Stimulated activated CD8-positive, alpha-beta memory T cell treated with anti-CD3 and anti-CD28 coated beads, Interleukin-12 subunit alpha, Interleukin-12 subunit beta, amount 100 ng/mL, for 24 hours (primary cell): ENCODE results near the gene TTYH2.
A peak's percentile ranks its signal among the peaks of the same experiment; 100 is the strongest.
"Not testable (repeated sequence)": the region's sequence is repeated elsewhere in the genome, so short reads cannot be mapped to it uniquely, and the experiment has no call there.

Experiments used
- DNase-seq: peaks from one replicate; pipeline ENCODE4 v3.0.0-alpha.2; 2020; ENCODE audit errors: extremely low read depth

The TTYH2 gene

DNA sequence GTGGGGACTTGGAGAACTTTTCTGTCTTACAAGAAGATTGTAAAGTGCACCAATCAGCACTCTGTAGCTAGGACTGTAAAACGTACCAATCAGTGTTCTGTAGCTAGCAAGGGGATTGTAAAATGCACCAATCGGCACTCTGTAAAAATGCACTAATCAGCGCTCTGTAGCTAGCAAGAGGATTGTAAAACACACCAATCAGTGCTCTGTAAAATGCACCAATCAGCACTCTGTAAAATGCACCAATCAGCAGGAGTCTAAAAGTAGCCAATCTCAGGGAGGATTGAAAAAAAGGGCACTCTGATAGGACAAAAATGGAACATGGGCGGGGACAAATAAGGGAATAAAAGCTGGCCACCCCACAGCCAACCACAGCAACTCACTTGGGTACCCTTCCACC is 53.7 kb downstream of the TTYH2 start:
- not testable (repeated sequence) for DNase-seq

DNA sequence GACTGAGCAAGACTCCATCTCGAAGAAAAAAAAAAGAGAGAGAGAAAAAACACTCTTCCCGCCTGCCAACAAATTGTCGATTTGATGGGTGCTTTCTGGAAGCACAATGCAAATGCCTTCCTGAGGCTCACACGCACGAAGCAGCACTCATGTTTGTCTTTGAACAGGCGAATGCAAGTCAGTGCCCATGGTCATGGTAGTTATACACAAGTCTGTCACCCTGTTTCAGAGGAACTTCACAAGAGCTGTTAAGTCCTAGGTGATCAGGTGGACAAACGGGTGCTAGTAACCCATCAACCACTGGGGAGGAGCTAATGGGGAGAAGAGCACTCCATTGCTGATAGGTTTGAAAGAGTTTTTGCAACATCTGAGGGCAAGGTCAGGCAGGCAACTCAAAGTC is 54.2 kb downstream of the TTYH2 start:
- no peak for DNase-seq

DNA sequence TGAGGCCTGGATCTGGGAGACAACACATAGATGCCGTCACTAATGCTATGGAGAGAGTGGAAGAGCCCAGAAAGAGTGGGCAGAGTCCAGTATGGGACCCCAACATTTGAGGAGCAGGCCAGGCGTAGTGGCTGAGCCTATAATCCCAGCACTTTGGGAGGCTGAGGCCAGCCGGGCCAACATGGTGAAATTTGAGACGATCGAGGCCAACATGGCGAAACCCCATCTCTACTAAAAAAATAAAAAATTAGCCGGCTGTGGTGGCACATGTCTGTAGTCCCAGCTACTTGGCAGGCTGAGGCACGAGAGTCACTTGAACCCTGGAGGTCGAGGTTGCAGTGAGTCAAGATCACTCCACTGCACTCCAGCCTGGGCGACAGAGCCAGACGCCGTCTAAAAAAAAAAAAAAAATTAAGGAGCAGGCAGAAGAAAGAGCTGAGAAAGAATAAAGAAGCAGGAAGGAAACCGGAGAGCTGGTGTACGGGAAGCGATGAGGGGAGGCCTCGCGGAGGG is 54.7 kb downstream of the TTYH2 start:
- no peak for DNase-seq

DNA sequence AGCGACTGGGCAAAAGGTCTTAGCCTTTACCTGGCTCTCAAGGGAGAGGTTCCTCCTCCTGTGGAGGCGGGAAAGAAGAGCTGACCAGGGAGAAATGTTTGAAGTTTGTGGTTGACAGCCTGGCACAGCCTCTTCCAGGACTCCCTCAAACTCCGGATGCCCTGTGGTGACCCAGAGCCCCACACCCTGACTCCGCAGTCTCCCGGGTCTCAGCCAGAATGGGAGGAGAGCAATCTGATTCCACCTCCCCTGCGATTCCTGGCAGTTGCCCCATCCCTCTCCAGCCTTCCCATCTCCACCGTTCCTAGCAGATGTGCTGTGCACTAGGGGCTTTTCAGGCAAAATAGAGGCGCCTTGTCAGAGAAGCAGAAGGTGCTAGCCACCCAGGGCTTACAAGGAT is 55.2 kb downstream of the TTYH2 start:
- DNase-seq: no peak

DNA sequence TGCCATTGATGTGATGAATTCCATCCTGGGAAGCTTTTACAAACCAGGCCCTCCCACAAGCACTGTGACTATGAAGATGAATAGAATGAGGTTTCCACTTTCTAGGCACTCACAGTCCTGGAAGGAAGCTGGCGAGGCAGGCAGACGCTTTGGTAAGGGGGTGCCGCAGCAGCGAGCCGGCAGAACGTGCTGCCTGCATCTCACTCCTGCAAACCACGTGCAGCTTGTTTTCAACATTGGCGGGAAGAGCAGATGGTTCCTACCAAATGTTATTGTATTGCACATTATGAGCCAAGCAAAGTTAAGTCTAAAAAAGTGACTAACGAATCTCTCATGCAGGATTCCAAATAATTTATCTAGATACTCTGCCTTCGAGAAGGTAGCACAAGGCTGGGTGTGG is 57.0 kb downstream of the TTYH2 start:
- no peak for DNase-seq

DNA sequence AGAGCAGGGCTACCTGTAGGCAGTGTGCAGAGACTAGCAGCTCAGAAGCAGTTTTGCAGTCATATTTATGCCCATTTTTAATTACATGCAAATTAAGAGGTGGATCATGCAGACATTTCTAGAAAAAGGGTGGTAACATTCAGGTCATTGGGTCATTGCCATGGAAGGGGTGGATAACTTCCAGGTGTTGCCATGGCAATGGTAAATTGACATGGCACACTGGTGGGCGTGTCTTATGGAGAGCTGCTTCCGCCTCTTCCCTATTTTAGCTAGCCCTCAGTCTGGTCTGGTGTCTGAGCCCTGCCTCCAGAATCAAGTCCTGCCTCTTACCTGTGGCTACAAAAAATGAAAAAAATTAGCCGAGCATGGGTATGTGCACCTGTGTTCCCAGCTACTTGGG is 57.9 kb downstream of the TTYH2 start:
- no peak for DNase-seq

DNA sequence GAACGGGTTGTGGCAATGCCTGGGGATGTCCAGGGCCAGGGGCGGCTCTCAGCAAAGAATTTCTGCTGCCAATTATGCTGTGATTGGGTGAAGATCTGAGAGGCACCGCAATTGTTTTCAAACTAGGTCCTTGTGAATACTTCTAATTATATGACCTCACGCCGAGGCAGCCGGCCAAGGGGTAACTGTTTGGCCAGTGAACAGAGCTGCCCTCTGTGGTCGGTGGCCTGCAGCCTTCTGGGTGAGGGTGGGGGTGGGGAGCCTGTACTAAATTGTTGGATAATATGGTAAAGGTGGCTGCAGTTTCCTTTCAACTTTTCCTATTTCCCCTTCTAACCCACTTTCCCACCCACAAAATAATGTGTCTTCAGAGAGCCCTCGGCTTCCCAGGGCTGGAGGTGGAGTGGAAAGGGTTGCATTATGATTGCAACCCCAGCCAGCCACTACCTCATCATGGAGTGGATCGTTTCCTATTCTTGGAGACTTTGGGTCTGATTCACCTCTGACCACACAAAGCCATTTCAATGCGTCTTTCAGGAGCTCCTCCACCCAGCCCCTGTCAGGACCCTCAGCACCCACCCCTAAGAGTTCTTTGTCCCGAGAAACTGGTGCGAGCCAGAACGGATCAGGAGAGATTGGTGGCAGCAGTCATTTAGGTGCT is 58.7 kb downstream of the TTYH2 start:
- no peak for DNase-seq

DNA sequence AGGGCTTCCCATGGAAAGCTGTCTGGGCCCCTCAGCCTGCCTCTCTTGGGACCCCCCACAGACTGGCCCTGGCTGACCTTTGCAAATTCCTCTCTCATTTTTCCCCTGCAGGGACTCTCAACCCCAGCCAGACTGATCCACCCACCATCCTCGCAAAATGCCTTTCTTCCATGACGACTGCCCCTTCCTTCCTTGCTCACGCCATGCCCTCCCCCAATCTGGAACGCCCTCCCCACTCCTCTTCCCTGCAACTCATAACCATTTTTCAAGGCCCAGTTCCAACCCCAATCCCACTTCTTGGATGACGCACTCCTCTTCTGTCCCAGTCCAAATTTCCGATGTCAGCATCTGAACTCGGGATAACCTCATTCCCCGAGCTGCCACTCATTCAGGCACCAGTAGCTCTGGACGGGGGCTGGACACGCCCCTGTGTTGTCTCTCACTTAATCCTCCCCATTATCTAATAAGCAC is 59.4 kb downstream of the TTYH2 start:
- DNase-seq: no peak

DNA sequence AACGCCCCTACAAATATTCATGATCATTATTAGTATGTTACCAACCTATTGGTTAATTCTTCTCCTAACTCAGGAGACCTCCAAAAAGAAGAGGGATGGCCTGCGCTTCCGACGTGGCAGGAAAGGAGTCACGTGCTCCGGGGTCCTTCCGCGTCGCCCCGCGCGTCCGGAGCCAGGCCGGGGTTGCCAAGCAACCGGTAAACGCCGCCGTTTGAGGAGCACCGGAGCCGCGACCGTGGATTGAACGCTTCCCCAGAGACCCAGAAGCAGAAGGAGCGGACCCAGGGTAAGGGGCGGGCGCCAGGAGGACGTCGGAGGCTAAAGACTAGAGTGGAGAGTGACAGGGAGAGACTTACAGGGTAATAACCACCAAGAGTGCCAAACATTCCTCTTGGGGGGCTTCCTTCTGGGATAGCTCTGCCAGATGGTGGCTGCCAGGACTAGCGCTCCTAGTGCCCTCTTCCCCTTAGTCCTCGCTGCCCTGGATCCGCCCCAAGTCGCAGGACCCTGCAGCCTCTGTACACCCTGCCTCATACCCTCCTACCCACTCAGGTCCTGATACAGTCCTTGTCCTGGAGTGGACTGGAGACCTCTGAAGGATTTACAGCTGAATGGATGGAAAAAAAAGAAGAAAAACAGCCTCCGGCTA is 60.8 kb downstream of the TTYH2 start, which contains the start of gene DNAI2:
TSS of gene DNAI2 (plus strand) at position 175 of the 649 bp plus-strand sequence. CDS start 7,584 bp downstream, outside the sequence.
- no peak for DNase-seq

DNA sequence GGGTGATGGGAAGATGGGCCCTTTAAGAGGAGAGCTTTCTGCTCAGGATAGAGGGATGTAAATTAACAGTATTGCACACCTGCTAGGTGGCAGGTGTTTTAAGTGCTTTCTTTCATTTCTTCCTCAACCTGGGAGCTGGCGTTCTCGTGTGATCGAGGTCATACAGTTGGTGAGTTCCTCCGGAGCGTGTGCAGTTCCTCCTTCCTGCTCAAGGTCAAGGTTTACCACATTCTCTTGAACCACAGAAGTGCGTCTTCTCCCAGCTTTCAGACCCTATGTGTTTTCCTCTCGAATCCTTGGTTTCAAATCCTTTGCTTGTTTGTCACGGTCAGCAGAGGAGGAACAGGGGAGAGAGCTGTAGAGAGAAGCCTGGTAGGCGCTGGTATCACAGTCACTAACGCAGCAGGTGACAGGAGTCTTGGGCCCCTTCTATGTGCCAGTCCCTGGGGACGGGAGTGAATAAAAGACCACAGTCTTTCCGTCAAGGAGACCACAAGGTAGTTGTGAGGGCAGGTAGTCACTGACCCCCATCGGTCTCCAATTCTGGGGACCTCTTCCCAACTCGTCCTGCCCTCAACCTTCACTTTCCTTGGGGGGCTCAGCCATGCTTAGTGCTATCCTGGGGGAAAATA is 61.5 kb downstream of the TTYH2 start:
- no peak for DNase-seq

DNA sequence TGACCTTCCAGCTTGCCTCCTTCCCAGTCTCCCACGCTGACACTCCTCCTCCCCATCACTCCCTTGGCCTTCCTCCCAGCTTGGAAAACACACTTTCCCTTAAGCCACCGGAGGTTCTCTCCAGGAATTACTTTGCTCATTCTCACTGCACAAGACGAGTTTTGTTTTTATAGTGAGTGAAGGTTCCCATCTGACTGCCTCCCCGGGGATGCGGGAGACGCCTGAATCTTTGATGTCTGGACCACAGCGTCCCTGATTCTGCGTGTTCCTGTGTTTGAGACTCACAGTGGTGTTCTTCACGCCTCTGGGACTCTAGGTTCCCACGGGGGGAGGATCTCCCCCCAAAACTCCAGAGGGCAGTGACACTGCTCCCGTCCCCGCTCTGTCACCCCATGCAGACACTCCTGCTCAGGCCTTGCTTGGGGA is 62.7 kb downstream of the TTYH2 start:
- DNase-seq: no peak

DNA sequence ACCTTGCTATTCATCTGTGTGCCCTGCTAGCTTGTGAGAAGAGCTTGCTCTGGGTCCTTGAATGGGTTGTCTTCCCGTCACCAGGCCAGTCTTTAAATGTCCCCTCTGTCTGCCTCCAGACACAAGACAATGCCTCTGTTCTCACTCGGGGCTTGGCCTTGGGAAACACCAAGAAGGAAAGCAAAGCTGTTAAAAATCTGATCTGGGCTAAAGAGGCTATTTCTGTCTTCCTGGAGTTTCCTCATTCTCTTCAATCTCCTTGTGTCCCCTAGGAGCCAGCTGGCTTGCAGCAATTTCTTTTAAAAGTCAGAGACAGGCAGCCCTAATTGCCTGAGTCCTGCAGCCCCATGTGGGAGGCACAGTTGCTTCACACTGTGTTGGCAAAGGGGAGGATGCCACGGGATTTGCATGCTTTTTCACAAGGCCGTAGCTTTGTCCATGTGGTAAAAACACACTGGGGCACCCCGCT is 63.2 kb downstream of the TTYH2 start:
- DNase-seq: no peak

DNA sequence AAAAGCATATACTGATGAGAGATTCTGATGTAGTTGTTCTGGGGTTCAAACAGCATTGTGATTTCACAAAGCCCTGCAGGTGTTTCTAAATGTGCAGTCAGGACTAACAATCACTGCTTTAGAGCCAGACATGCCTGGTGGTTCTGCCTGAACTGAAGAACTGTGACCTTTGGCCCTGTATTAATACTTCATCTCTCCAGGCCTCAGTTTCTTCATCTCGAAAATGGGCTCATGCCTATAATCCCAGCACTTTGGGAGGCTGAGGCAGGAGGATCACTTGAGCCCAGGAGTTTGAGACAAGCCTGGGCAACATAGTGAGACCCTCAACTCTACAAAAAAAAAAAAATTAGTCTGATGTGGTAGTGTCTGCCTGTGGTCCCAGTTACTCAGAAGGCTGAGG is 64.6 kb downstream of the TTYH2 start:
- DNase-seq: no peak

DNA sequence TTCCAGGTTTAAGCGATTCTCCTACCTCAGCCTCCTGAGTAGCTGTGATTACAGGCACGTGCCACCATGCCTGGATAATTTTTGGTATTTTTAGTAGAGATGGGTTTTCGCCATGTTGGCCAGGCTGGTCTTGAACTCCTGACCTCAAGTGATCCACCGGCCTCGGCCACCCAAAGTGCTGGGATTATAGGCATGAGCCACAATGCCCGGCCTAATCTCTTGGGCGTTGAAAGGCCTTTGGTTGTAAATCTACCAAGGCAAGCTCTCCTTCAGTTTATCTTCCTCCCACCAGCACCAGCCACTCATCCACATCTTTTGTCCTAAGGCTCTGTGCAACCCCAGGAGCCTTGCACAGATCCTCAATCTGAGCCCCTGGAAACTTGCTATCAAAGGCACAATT is 66.2 kb downstream of the TTYH2 start:
- DNase-seq: not testable (repeated sequence)

DNA sequence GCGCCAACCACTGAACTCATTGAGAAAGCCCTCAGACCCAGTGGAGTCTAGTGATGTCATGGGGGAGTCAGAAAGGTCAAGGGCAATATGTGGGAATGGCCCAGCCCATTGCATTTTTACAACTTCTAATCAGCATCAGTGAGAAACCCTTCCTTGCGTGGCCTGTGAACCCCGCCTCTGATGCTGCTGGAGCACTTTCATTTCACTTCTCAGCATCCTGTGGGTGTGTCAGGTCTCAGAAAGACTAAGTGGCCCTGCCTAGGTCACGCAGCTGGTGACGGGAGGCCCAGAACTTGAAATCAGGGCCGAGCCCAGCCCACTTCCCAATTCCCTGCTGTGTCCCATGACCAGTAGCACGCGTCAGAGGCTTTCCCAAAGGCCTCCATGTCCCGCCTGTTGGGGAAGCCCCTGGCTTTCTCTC is 66.7 kb downstream of the TTYH2 start:
- no peak for DNase-seq

DNA sequence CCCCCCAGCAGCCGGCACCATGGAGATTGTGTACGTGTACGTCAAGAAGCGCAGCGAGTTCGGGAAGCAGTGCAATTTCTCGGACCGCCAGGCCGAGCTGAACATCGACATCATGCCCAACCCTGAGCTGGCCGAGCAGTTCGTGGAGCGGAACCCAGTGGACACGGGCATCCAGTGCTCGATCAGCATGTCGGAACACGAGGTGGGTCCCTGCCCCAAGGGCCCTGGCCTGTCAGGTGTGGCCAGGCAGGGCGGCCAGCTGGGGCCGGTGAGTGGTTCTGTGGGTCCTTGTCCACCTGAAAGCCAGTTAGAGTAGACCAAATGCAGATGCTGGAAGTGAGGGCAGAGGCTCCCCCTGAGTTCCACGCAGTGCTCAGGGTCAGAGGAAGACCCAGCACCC is 68.4 kb downstream of the TTYH2 start:
- DNase-seq: no peak

DNA sequence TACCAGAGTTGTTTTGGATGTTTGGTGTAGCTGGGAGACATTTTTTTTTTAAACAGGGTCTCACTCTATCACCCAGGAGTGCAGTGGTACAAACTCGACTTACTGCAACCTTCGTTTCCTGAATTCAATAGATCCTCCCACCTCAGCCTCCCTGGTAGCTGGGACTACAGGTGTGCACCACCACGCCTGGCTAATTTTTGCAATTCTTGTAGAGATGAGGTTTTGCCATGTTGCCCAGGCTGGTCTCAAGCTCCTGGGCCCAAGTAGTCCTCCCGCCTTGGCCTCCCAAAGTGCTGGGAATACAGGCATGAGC is 68.9 kb downstream of the TTYH2 start:
- not testable (repeated sequence) for DNase-seq

DNA sequence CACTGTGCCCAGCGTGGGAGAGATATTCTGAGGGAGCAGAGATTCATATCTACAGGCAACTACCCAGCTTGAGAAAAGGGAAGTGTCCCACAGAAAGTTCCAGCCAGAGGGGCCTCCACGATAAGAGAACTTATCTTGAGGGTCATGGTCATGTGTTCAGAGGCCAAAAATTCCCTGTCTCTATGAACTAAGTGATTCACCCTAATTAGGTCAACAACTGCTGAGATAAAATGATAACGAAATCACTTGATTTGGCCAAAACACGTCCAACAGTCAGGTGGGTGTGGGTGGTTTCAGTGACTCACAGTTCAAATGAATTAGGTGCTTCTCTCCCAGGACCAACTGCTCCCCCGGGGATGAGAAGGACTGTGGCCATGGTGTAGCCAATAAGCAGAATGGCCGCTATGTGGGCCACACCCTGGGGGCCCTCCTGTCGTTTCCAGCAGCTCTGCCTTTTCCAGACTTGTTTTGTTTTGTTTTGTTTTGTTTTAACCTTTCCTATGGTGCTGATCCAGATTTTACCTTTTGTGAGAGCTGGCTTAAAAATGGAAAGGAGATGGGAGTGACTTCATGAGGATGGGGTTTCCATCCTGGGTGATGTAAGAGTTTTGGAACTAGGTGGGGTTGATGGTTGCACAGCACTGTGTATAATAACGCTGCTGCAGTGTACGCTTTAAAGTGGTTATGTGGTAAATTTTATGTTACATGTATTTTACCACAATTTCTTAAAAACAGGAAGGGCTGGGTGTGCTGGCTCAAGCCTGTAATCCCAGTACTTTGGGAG is 69.4 kb downstream of the TTYH2 start:
- DNase-seq: peak; percentile 32

DNA sequence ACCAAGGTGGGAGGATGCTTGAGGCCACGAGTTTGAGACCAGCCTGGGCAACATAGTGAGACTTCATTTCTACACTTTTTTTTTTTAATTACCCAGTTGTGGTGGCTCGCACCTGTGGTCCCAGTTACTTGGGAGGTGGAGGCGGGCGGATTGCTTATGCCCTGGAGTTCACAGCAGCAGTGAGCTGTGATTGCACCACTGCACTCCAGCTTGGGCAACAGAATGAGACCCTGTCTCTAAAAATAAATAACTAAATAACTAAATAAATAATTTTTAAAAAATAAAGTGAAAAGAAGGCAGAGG is 70.0 kb downstream of the TTYH2 start:
- no peak for DNase-seq

DNA sequence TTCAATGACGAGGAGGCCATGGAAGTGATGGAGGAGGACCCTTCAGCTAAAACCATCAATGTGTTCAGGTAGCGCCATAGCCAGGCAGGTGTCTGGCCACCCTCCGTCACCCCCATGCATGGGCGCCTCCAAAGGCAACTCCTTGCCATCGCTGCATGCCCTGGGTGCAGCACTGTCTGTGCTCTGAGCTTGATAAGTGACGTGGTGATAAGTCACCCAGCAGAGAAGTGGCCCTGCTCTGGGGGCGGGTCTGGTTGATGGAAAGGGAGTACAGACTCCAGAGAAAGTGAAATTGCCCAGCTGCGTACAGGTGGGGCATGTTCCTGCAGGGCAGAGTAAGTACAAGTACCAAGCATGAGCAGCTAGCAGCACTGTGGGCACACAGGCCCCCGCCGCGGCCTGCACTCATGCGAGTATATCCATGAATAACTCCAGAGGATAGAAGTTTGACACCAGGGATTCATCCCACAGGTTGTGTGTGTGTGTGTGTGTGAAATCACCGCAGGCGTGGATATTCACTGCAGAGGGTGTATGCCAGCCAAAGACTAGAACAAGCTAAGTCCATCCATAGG is 73.7 kb downstream of the TTYH2 start:
- no peak for DNase-seq

DNA sequence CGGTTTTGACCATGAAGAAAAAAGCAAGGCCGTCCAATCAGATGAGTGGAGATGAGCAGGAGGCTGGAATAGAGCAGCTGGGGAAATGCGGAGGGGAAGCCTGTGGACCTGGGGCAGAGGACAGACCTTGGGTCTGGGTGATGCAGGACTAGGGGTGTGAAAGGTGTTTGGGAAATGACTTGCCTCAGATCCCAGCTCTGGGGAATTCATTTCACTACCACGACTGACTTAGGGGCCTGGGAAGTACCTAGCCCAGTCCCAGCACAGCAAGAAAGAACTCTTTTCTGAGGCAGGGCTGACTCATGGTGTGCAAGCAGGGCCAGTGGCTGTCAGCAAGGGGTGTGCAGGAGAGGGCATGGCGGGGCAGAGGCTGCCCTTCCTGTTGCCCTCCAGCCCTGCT is 75.4 kb downstream of the TTYH2 start:
- DNase-seq: no peak

DNA sequence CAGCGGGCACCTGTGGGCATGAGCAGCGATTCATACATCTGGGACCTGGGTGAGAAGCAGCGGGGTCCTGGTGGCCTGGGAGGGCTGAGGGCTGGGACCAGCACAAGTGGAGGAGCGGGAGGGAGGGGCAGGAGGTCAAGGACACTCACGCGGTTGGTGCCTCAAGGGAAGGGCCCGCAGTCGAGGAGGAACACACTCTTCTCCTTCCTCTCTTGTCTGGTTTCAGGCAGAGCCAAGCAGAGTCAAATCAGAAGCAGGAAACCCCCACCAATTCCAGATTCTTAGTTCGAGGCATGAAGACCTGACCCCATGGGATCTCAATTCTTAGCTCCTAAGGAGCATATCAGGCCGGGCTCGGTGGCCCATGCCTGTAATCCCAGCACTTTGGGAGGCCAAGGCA is 76.3 kb downstream of the TTYH2 start:
- DNase-seq: no peak
